ENCODE measurements around the gene AUTS2. TPM values are rescaled to one million over a fixed set of nuclear protein-coding genes. Genes with fewer than 3 reads are reported as not detected.

AUTS2 gene
- total and polyA plus RNA-seq, 9 of the 15 experiments (the other 6 are each of a cell fraction or from before 2014, with no cell fraction given), result 0.58 TPM; not detected in 8

DNA sequence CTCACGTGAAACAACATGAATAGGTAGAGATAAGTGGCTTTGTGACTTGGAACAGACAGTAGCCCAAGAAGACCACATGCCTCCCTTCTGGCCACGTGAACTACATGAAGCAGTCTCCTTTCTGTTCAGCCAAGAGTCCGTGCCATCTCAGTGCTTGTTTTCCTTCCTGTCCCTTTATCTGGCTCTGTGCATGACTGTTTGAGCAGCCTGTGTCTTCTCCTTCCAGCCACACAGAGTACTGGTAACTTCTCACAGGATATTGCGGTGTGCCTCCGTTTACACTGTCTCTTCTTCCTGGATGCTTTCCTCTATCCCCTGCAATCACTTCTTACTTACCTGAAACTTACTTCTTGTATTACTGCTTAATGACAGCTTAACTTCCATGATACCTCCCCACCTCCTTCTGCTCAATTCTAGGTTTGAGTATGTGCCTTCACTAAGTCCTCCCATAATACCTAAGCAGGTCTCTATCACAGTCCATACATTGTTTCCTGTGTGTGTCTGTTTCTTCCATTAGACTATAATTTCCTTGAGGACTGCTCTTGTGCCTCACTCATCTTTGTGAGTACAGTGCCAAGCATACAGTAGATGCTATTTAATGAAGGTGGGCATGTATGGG lies 748.7 kb downstream of the AUTS2 start (continued):
- TF ChIP-seq ZNF589 (CRISPR knock-in tag; IDR thresholded peaks at IDR 0.05; ENCODE audit: low read depth) (no peak), EZH2 (IDR thresholded peaks at IDR 0.05; ENCODE audit: borderline replicate concordance, low read depth, low read length) (no peak), POLR2H (tag; IDR thresholded peaks at IDR 0.05; ENCODE audit: low read depth) (no peak), MYC (IDR thresholded peaks at IDR 0.05; ENCODE audit: low read depth, low read length) (no peak), MYC (CRISPR knock-in tag; IDR thresholded peaks at IDR 0.05; ENCODE audit: borderline replicate concordance, low read depth) (no peak), ZEB2 (IDR thresholded peaks at IDR 0.05) (no peak), ZNF561 (CRISPR knock-in tag; conservative IDR thresholded peaks at IDR 0.05) (no peak), ZNF12 (CRISPR knock-in tag; IDR thresholded peaks at IDR 0.05) (no peak)
- TF ChIP-seq, protein P1, sequence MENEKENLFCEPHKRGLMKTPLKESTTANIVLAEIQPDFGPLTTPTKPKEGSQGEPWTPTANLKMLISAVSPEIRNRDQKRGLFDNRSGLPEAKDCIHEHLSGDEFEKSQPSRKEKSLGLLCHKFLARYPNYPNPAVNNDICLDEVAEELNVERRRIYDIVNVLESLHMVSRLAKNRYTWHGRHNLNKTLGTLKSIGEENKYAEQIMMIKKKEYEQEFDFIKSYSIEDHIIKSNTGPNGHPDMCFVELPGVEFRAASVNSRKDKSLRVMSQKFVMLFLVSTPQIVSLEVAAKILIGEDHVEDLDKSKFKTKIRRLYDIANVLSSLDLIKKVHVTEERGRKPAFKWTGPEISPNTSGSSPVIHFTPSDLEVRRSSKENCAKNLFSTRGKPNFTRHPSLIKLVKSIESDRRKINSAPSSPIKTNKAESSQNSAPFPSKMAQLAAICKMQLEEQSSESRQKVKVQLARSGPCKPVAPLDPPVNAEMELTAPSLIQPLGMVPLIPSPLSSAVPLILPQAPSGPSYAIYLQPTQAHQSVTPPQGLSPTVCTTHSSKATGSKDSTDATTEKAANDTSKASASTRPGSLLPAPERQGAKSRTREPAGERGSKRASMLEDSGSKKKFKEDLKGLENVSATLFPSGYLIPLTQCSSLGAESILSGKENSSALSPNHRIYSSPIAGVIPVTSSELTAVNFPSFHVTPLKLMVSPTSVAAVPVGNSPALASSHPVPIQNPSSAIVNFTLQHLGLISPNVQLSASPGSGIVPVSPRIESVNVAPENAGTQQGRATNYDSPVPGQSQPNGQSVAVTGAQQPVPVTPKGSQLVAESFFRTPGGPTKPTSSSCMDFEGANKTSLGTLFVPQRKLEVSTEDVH (IDR thresholded peaks at IDR 0.05; ENCODE audit: low read depth, partially characterized antibody), result no peak
